Measurements from ENCODE around the gene MTTP. TPM values are rescaled to one million over a fixed set of nuclear protein-coding genes. Genes with fewer than 3 reads are reported as not detected.

MTTP gene
- polyA plus RNA-seq, 3 donors from 2014 or later = not detected

DNA sequence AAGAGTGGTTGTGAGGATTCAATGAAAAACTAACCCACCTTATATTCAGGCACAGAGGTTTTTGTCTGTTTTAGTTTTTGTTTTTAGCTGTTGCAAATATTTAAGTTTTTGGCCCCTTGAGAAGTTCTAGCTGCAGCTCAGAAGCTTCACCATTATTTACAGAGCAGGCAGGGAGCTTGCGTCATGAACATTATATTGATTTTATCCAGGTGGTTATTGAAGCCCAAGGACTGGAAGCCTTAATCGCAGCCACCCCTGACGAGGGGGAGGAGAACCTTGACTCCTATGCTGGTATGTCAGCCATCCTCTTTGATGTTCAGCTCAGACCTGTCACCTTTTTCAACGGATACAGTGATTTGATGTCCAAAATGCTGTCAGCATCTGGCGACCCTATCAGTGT, 38.1 kb downstream of the MTTP start:
- Mint-ChIP-seq H3K27ac (no peak overlapping the region), H3K4me1 (no peaks in the 10 kb centered on the region), H3K4me3 (no peak overlapping the region), H3K36me3 (no peaks in the 10 kb centered on the region), H3K27me3 (ENCODE audit: low read depth in 3 of 3) (peaks cover 0 to 11% (median 4%) of the 10 kb centered on the region in 3 donors), H3K9me3 (no peaks in the 10 kb centered on the region)
- DNase-seq = no peak

DNA sequence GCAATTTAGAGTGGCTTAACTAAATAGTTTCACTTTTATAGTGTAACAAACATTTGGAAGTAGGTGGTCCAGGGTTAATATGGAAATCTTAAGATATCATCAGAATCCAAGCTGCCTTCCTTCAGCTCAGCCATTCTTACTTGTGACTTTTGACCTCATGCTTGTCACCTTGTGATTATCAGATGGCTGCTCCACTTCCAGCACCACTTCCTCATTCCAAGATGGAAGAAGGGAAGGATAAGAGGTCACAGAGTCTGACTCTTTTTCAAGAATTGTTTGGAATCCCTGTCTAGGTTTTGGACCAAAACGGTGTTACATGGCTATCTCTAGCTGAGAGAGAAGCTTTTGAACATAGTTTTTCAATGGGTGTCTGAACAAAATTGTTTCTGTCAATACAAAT, 39.9 kb downstream of the MTTP start:
- Mint-ChIP-seq H3K27me3 (ENCODE audit: low read depth in 3 of 3) (peaks cover 2 to 14% (median 4%) of the 10 kb centered on the region in 3 donors), H3K9me3 (no peaks in the 10 kb centered on the region), H3K27ac (no peak overlapping the region), H3K4me1 (no peaks in the 10 kb centered on the region), H3K4me3 (no peak overlapping the region), H3K36me3 (no peaks in the 10 kb centered on the region)
- DNase-seq = no peak

DNA sequence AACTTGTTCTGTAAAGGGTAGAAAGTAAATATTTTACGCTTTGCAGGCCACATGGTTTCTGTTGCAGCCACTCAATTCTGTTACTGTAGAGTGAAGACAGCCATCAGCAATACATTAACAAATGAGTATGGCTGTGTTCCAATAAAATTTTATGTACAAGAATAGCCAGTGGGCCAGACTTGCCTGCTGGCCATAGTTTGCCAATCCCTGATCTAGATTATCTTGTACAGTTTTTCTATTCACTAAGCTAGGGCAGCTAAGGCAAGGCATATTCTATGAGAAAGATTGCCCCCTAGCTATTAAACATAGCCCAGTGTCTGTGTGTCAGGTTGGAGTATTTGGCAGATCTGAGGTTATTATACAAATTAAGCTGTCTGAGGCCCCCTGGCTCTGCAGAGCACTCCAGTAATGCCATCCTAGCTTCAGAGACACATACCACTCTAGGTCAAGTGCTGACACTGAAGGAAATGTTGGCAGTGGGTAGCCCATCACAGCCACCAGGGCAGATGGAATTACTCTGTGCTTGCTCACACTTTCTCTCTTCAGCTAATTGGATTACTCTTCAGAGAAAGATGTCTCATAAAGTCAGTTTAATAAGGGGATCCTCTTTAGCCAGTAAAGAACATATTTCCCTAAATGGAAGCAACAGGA, 40.7 kb downstream of the MTTP start:
- no peak for DNase-seq

DNA sequence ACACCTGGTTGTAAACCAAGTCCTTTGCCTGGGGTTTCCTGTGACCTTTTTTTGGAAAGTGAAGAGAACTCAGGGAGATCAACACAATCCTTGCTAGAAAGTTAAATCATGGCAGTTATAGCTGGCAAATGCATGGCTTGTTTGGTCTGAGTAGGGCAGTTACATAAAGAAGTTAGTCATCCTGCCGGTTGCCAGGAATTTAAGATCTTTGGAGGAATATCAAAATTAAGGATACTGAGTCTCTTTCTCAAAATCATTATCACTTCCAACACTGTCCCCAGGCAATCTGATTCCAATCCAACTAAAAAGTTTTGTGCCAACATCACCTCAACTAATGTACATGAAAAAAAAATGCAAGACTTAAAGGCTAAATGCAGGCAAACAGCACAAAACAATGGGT, 42.8 kb downstream of the MTTP start:
- no peak overlapping the region for H3K4me3 Mint-ChIP-seq
- no peaks in the 10 kb centered on the region for H3K9me3 Mint-ChIP-seq
- H3K27me3 Mint-ChIP-seq (ENCODE audit: low read depth in 3 of 3) = peaks cover 3 to 7% (median 4%) of the 10 kb centered on the region in 3 donors
- no peak overlapping the region for H3K27ac Mint-ChIP-seq
- no peak for DNase-seq
- H3K4me1 Mint-ChIP-seq = no peaks in the 10 kb centered on the region
- no peaks in the 10 kb centered on the region for H3K36me3 Mint-ChIP-seq

More for the DNA sequence above, 40.7 kb downstream of the MTTP start:
- Mint-ChIP-seq H3K27me3 (ENCODE audit: low read depth in 3 of 3) (peaks cover 2 to 11% (median 4%) of the 10 kb centered on the region in 3 donors), H3K4me3 (no peak overlapping the region), H3K4me1 (no peaks in the 10 kb centered on the region), H3K36me3 (no peaks in the 10 kb centered on the region), H3K27ac (no peak overlapping the region), H3K9me3 (no peaks in the 10 kb centered on the region)

GRCh38 chr4:99622341-99622740, 47.7 kb downstream of the MTTP start:
- no peak overlapping the region for H3K27ac Mint-ChIP-seq
- no peak for DNase-seq
- H3K4me3 Mint-ChIP-seq = no peak overlapping the region
- no peaks in the 10 kb centered on the region for H3K36me3 Mint-ChIP-seq
- H3K9me3 Mint-ChIP-seq = no peaks in the 10 kb centered on the region
- H3K27me3 Mint-ChIP-seq (ENCODE audit: low read depth in 3 of 3) = peaks cover 0 to 10% (median 7%) of the 10 kb centered on the region in 3 donors
- no peaks in the 10 kb centered on the region for H3K4me1 Mint-ChIP-seq

- no peak overlapping the region for H3K27ac Mint-ChIP-seq
- no peaks in the 10 kb centered on the region for H3K36me3 Mint-ChIP-seq
- H3K9me3 Mint-ChIP-seq = no peaks in the 10 kb centered on the region
- no peak for DNase-seq
- no peak overlapping the region for H3K4me3 Mint-ChIP-seq
- H3K27me3 Mint-ChIP-seq (ENCODE audit: low read depth in 3 of 3) = peaks cover 0 to 5% (median 5%) of the 10 kb centered on the region in 3 donors
- H3K4me1 Mint-ChIP-seq = no peaks in the 10 kb centered on the region
These were observed 49.6 kb downstream of the MTTP start for GRCh38 chr4:99624141-99624719.

- Mint-ChIP-seq H3K36me3 (no peaks in the 10 kb centered on the region), H3K9me3 (no peaks in the 10 kb centered on the region), H3K27me3 (ENCODE audit: low read depth in 3 of 3) (peaks cover 0 to 5% (median 5%) of the 10 kb centered on the region in 3 donors), H3K4me1 (no peaks in the 10 kb centered on the region), H3K27ac (no peak overlapping the region), H3K4me3 (no peak overlapping the region)
- DNase-seq = no peak
These were observed 50.7 kb downstream of the MTTP start for GRCh38 chr4:99625369-99625768.

- Mint-ChIP-seq H3K36me3 (no peaks in the 10 kb centered on the region), H3K27me3 (ENCODE audit: low read depth in 3 of 3) (peaks cover 0 to 4% (median 3%) of the 10 kb centered on the region in 3 donors), H3K4me1 (no peaks in the 10 kb centered on the region), H3K4me3 (no peak overlapping the region), H3K9me3 (no peaks in the 10 kb centered on the region), H3K27ac (no peak overlapping the region)
- DNase-seq = no peak
These were observed 53.4 kb downstream of the MTTP start for GRCh38 chr4:99628040-99628439.

DNA sequence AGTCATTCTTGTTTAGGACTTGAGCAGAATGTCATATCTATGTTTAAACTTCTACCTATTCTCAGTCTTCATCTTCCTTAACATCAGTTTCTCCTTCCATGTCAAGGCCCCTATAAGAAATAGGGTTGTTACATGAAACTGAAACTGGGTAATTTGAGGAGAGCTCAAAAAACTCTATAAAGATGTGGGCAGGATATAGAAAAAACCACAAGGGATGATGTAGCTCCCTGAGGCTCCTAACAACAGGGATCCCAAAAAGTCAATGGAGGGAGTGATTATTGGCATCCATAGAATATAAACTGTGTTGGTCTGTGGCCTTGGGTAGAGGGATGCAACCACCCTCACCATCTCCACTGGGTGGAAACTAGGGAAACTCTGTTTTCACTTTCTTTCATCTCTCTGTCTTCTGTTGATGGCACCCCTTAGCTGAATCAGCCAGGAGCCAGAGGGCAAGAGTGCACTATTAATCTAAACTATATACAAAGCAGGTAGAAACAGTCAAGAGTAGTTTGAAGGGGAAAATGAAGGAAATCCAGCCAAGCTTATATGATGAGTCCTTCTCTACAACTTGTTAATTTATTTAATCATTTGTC, 55.4 kb downstream of the MTTP start:
- H3K27me3 Mint-ChIP-seq (ENCODE audit: low read depth in 3 of 3) = peaks cover 0 to 4% (median 3%) of the 10 kb centered on the region in 3 donors
- no peak overlapping the region for H3K4me3 Mint-ChIP-seq
- H3K9me3 Mint-ChIP-seq = no peaks in the 10 kb centered on the region
- H3K27ac Mint-ChIP-seq = no peak overlapping the region
- H3K4me1 Mint-ChIP-seq = no peaks in the 10 kb centered on the region
- no peaks in the 10 kb centered on the region for H3K36me3 Mint-ChIP-seq
- DNase-seq = no peak

- no peak for DNase-seq
- peaks cover 0 to 6% (median 2%) of the 10 kb centered on the region in 3 donors for H3K27me3 Mint-ChIP-seq (ENCODE audit: low read depth in 3 of 3)
- H3K36me3 Mint-ChIP-seq = no peaks in the 10 kb centered on the region
- H3K4me3 Mint-ChIP-seq = no peak overlapping the region
- H3K4me1 Mint-ChIP-seq = no peaks in the 10 kb centered on the region
- H3K27ac Mint-ChIP-seq = no peak overlapping the region
- no peaks in the 10 kb centered on the region for H3K9me3 Mint-ChIP-seq
These were observed 56.3 kb downstream of the MTTP start for GRCh38 chr4:99630857-99631360.

GRCh38 chr4:99633772-99634171, 59.1 kb downstream of the MTTP start:
- H3K4me1 Mint-ChIP-seq = no peaks in the 10 kb centered on the region
- no peak overlapping the region for H3K27ac Mint-ChIP-seq
- H3K4me3 Mint-ChIP-seq = no peak overlapping the region
- no peak for DNase-seq
- no peaks in the 10 kb centered on the region for H3K36me3 Mint-ChIP-seq
- no peaks in the 10 kb centered on the region for H3K9me3 Mint-ChIP-seq
- peaks cover 0 to 8% (median 6%) of the 10 kb centered on the region in 3 donors for H3K27me3 Mint-ChIP-seq (ENCODE audit: low read depth in 3 of 3)

GRCh38 chr4:99634742-99635360, 60.2 kb downstream of the MTTP start:
- peaks cover 0 to 8% (median 6%) of the 10 kb centered on the region in 3 donors for H3K27me3 Mint-ChIP-seq (ENCODE audit: low read depth in 3 of 3)
- H3K9me3 Mint-ChIP-seq = no peaks in the 10 kb centered on the region
- no peak for DNase-seq
- no peak overlapping the region for H3K27ac Mint-ChIP-seq
- H3K4me3 Mint-ChIP-seq = no peak overlapping the region
- no peaks in the 10 kb centered on the region for H3K36me3 Mint-ChIP-seq
- H3K4me1 Mint-ChIP-seq = no peaks in the 10 kb centered on the region

- Mint-ChIP-seq H3K27me3 (ENCODE audit: low read depth in 3 of 3) (peaks cover 0 to 8% (median 6%) of the 10 kb centered on the region in 3 donors), H3K4me3 (no peak overlapping the region), H3K9me3 (no peaks in the 10 kb centered on the region), H3K36me3 (no peaks in the 10 kb centered on the region), H3K27ac (no peak overlapping the region), H3K4me1 (no peaks in the 10 kb centered on the region)
- DNase-seq = no peak
These were observed 61.0 kb downstream of the MTTP start for GRCh38 chr4:99635601-99636000.

GRCh38 chr4:99636422-99636821, 61.8 kb downstream of the MTTP start:
- Mint-ChIP-seq H3K36me3 (no peaks in the 10 kb centered on the region), H3K27me3 (ENCODE audit: low read depth in 3 of 3) (peaks cover 0 to 8% (median 6%) of the 10 kb centered on the region in 3 donors), H3K4me1 (no peaks in the 10 kb centered on the region), H3K4me3 (no peak overlapping the region), H3K9me3 (no peaks in the 10 kb centered on the region), H3K27ac (no peak overlapping the region)
- DNase-seq = no peak
